Lung (tissue), 12 donors: Measurements from ENCODE around the gene SRC. TPM values are rescaled to one million over a fixed set of nuclear protein-coding genes. Genes with fewer than 3 reads are reported as not detected.

ENCODE experiments used
- ATAC-seq: fragments of 200-7000 bp; cut with Tn5 transposase; one replicate; pipeline ENCODE4 v1.9.1; 2020; ENCODE audit warnings: moderate number of reproducible peaks; ENCODE audit not compliant: insufficient read depth, low FRiP score
- DNase-seq, 3 donors: peaks; one replicate each; pipeline ENCODE4 v3.0.0-alpha.2; 2013 to 2017
- H3K27ac ChIP-seq, 2 donors: one replicate each; pipeline ENCODE4 v1.5.1; 2013; ENCODE audit warnings: mild to moderate bottlenecking in 2 of 2, moderate library complexity in 2 of 2, control low read depth in 1 of 2, inconsistent platforms in 1 of 2, low read depth in 1 of 2, low read length in 1 of 2
- H3K27me3 ChIP-seq, 3 donors: one replicate each; pipeline ENCODE4 v1.5.1; 2013; ENCODE audit warnings: low read length in 2 of 3; ENCODE audit not compliant: control insufficient read depth in 3 of 3, insufficient read depth in 3 of 3
- H3K36me3 ChIP-seq, 4 donors: one replicate each; pipeline ENCODE4 v1.5.1; 2013; ENCODE audit warnings: low read length in 4 of 4, mild to moderate bottlenecking in 1 of 4, moderate library complexity in 1 of 4; ENCODE audit not compliant: control insufficient read depth in 4 of 4, insufficient read depth in 4 of 4
- H3K4me1 ChIP-seq, 5 donors: one replicate each; pipeline ENCODE4 v1.5.1; 2013; ENCODE audit warnings: low read length in 5 of 5, mild to moderate bottlenecking in 2 of 5, moderate library complexity in 1 of 5; ENCODE audit not compliant: control insufficient read depth in 5 of 5, insufficient read depth in 5 of 5
- H3K4me3 ChIP-seq: one replicate; pipeline ENCODE4 v1.5.1; 2013; ENCODE audit warnings: mild to moderate bottlenecking, control low read depth, moderate library complexity
- H3K9ac ChIP-seq, 2 donors: one replicate each; pipeline ENCODE4 v1.5.1; 2013; ENCODE audit warnings: low read length in 2 of 2, control low read depth in 1 of 2; ENCODE audit not compliant: insufficient read depth in 1 of 2
- H3K9me3 ChIP-seq, 4 donors: one replicate each; pipeline ENCODE4 v1.5.1; 2013; ENCODE audit warnings: low read length in 3 of 4, mild to moderate bottlenecking in 1 of 4, moderate library complexity in 1 of 4; ENCODE audit not compliant: control insufficient read depth in 4 of 4, insufficient read depth in 3 of 4
- CTCF ChIP-seq: IDR thresholded peaks from 2 replicates; pipeline ENCODE4 v1.5.1; 2012; ENCODE audit warnings: mild to moderate bottlenecking; ENCODE audit errors: control extremely low read depth, extremely low read depth
- WGBS, 2 donors: extraction: QIAGEN DNeasy Blood & Tissue Kit; methylation state at CpG; one replicate each; pipeline ENCODE4 v1.1.7; 2013; 5-methylcytosine and 5-hydroxymethylcytosine counted together
- polyA plus RNA-seq, 2 donors: library from polyadenylated mRNA; stranded (reverse); fragments of 200-250 nt; gene quantifications; one replicate each; pipeline ENCODE4 v1.2.1, GENCODE V29; 2013
- total RNA-seq, 2 donors: library from RNA; depleted of rRNA in 1 of 2; stranded (reverse); fragments of >200 nt in 1 of 2; gene quantifications; one replicate each; pipeline ENCODE4 v1.2.1, GENCODE V29; 2014 to 2021
- donor health status: control.
- donor health status: control.
- donor health status: Bipolar disorder and iron deficiency.
- donor health status: healthy.
- donor health status: DM: yes; HTN: yes; CAD: no.

Gene SRC
- total and polyA plus RNA-seq, 4 donors, result 35.6 to 69.5 (median 50.1) TPM

GRCh38 chr20:37360391-37361115, 14.6 kb downstream of the SRC start:
- peak in 1 of 3 donors; percentile 7 for DNase-seq
- H3K36me3 ChIP-seq, result peaks cover 0 to 11% (median 2%) of the 10 kb centered on the region in 4 donors
- H3K9ac ChIP-seq, result no peak overlapping the region
- ATAC-seq, result no peak
- H3K27me3 ChIP-seq, result no peaks in the 10 kb centered on the region
- no peak overlapping the region for H3K27ac ChIP-seq
- H3K9me3 ChIP-seq, result no peaks in the 10 kb centered on the region
- 86 to 93% methylated on average over 6 of the region's 6 CpGs for WGBS, 2 donors
- no peak overlapping the region for H3K4me3 ChIP-seq
- peaks cover 0 to 27% (median 9%) of the 10 kb centered on the region in 5 donors for H3K4me1 ChIP-seq
- no peak for TF ChIP-seq CTCF

- no peak overlapping the region for H3K27ac ChIP-seq
- DNase-seq, result no peak
- H3K27me3 ChIP-seq, result no peaks in the 10 kb centered on the region
- no peaks in the 10 kb centered on the region for H3K9me3 ChIP-seq
- no peak overlapping the region for H3K4me3 ChIP-seq
- H3K36me3 ChIP-seq, result peaks cover 0 to 18% (median 6%) of the 10 kb centered on the region in 4 donors
- H3K4me1 ChIP-seq, result peaks cover 0 to 20% (median 4%) of the 10 kb centered on the region in 5 donors
- WGBS, 2 donors, result 89 to 93% methylated on average over 8 of the region's 8 CpGs
- TF ChIP-seq CTCF, result no peak
- no peak overlapping the region for H3K9ac ChIP-seq
- ATAC-seq, result no peak
Observed at GRCh38 chr20:37361336-37361735, 15.4 kb downstream of the SRC start.

GRCh38 chr20:37362231-37362792, 16.4 kb downstream of the SRC start:
- Histone ChIP-seq H3K9ac (no peak overlapping the region), H3K9me3 (no peaks in the 10 kb centered on the region), H3K4me1 (peaks cover 0 to 15% (median 4%) of the 10 kb centered on the region in 5 donors), H3K4me3 (no peak overlapping the region), H3K27ac (no peak overlapping the region), H3K27me3 (no peaks in the 10 kb centered on the region), H3K36me3 (peaks cover 0 to 20% (median 6%) of the 10 kb centered on the region in 4 donors)
- DNase-seq, result peak in 1 of 3 donors; percentile 1
- TF ChIP-seq CTCF, result no peak
- 91 to 93% methylated on average over 10 of the region's 10 CpGs for WGBS, 2 donors
- no peak for ATAC-seq
